Activated CD8-positive, alpha-beta T cell treated with anti-CD3 and anti-CD28 coated beads for 36 hours (primary cell): ENCODE results near the gene APBB1. TPM values are rescaled to one million over a fixed set of nuclear protein-coding genes. Genes with fewer than 3 reads are reported as not detected.

ENCODE experiments used
- ATAC-seq: fragments of 200-7000 bp; cut with Tn5 transposase; one replicate; pipeline ENCODE4 v1.10.0; 2021; ENCODE audit warnings: mild to moderate bottlenecking, moderate library complexity
- CTCF ChIA-PET: fragments of 350-600 bp; sonication (Branson Sonifier 250); formaldehyde crosslinking; loops from one replicate; lab custom pipeline; 2021; ENCODE audit warnings: antibody characterized with exemption; lab: Charles Lee
- POLR2A ChIA-PET: fragments of 350-600 bp; sonication (Branson Sonifier 250); formaldehyde crosslinking; loops from one replicate; lab custom pipeline; 2021; ENCODE audit warnings: antibody characterized with exemption; lab: Charles Lee
- DNase-seq: peaks from one replicate; pipeline ENCODE4 v3.0.0-alpha.2; 2020
- H3K27ac Mint-ChIP-seq: one replicate; pipeline ENCODE4 v1.8.0; 2021; ENCODE audit warnings: mild to moderate bottlenecking, mixed read lengths
- H3K27me3 Mint-ChIP-seq: one replicate; pipeline ENCODE4 v1.8.0; 2021; ENCODE audit warnings: mixed read lengths
- H3K36me3 Mint-ChIP-seq: one replicate; pipeline ENCODE4 v1.8.0; 2021; ENCODE audit warnings: low read depth, mixed read lengths
- H3K4me1 Mint-ChIP-seq: one replicate; pipeline ENCODE4 v1.8.0; 2021; ENCODE audit warnings: low read depth, mixed read lengths
- H3K4me3 Mint-ChIP-seq: one replicate; pipeline ENCODE4 v1.8.0; 2021; ENCODE audit warnings: mild to moderate bottlenecking, moderate library complexity, mixed read lengths
- H3K9me3 Mint-ChIP-seq: one replicate; pipeline ENCODE4 v1.8.0; 2021; ENCODE audit warnings: mixed read lengths
- intact Hi-C: fragments of 100-400 bp; cut with micrococcal nuclease; formaldehyde crosslinking; loops from one replicate; pipeline ENCODE4 v1.10.0; 2022
- total RNA-seq, 2 experiments: library from RNA; stranded (reverse); gene quantifications; one replicate each; pipeline ENCODE4 v1.2.3, GENCODE V29; 2021
- TF ChIP-seq, protein P1 (sequence below): fragments of 200-600 bp; IDR thresholded peaks from one replicate; pipeline ENCODE4 v1.8.0; 2022; ENCODE audit warnings: antibody characterized with exemption, mild to moderate bottlenecking

The APBB1 gene
- total RNA-seq, 2 experiments from 2014 or later = 28.1 to 31.1 TPM

DNA sequence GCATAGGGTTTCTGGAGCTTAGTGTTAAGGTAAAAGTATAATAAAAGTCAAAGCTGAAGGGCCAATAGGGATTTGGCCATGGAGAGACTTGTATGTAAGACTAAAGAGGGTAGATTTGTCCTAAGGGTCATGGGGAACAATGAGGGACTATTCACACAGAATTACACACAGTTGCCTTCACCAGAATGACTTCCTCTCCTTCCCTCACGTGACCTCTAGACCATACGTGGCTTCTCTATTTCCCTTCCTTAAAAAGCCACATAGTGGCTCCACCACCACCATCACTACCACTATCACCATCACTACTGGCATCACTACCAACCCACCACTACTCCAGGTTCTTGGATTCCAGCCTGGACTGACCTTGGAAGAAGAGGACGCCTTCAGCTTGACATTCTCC lies 19.1 kb upstream of the APBB1 start:
- intact Hi-C loops = no loop called here
- POLR2A ChIA-PET = interaction anchor here (0.8 kb wide), 1 partner anchor 28 kb away, joined by 3 read pairs; no protein-coding TSS in a partner anchor
- H3K27ac Mint-ChIP-seq = no peak overlapping the region

DNA sequence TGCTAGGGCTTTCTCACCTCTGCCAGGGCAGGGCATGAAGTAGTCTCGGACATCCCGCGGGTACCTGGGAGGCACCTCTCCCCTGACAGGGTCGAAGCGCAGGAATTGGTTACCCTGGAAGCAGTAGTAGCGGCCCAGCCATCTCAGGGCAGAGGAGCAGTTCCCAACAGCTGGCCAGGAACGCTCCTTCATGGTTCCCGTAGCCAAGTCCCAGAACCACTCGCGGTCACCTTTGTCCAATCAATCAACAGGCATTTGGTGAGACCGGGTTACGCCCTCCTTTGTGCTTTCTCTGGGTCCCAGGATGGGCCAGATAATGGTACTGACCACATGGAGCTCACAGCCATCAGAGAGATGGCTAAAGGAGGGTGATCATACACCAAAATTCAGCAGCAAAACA lies 18.5 kb upstream of the APBB1 start:
- Mint-ChIP-seq H3K4me3 (no peak overlapping the region), H3K9me3 (no peaks in the 10 kb centered on the region), H3K27me3 (no peaks in the 10 kb centered on the region), H3K27ac (no peak overlapping the region), H3K36me3 (no peaks in the 10 kb centered on the region), H3K4me1 (peaks cover 3% of the 10 kb centered on the region)
- DNase-seq = no peak
- ChIA-PET CTCF (interaction anchor here (1.8 to 14.5 kb wide), 4 partner anchors 12 to 68 kb away, joined by 7 to 652 read pairs (median 11); no protein-coding TSS in a partner anchor), POLR2A (interaction anchor here (0.8 to 1.0 kb wide), 2 partner anchors 19 to 27 kb away, joined by 3 read pairs; partner anchors contain the start of gene APBB1)
- no peak for ATAC-seq
- TF ChIP-seq, protein P1, sequence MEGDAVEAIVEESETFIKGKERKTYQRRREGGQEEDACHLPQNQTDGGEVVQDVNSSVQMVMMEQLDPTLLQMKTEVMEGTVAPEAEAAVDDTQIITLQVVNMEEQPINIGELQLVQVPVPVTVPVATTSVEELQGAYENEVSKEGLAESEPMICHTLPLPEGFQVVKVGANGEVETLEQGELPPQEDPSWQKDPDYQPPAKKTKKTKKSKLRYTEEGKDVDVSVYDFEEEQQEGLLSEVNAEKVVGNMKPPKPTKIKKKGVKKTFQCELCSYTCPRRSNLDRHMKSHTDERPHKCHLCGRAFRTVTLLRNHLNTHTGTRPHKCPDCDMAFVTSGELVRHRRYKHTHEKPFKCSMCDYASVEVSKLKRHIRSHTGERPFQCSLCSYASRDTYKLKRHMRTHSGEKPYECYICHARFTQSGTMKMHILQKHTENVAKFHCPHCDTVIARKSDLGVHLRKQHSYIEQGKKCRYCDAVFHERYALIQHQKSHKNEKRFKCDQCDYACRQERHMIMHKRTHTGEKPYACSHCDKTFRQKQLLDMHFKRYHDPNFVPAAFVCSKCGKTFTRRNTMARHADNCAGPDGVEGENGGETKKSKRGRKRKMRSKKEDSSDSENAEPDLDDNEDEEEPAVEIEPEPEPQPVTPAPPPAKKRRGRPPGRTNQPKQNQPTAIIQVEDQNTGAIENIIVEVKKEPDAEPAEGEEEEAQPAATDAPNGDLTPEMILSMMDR = no peak
- intact Hi-C loops = no loop called here

More for the DNA sequence above, 19.1 kb upstream of the APBB1 start:
- Mint-ChIP-seq H3K9me3 (no peaks in the 10 kb centered on the region), H3K4me1 (peaks cover 3% of the 10 kb centered on the region), H3K27me3 (no peaks in the 10 kb centered on the region), H3K4me3 (no peak overlapping the region), H3K36me3 (no peaks in the 10 kb centered on the region)
- ATAC-seq = peak; percentile 28
- CTCF ChIA-PET = interaction anchor here (1.4 to 14.5 kb wide), 7 partner anchors 8 to 68 kb away, joined by 3 to 652 read pairs (median 10); no protein-coding TSS in a partner anchor
- TF ChIP-seq, protein P1 = no peak
- no peak for DNase-seq

DNA sequence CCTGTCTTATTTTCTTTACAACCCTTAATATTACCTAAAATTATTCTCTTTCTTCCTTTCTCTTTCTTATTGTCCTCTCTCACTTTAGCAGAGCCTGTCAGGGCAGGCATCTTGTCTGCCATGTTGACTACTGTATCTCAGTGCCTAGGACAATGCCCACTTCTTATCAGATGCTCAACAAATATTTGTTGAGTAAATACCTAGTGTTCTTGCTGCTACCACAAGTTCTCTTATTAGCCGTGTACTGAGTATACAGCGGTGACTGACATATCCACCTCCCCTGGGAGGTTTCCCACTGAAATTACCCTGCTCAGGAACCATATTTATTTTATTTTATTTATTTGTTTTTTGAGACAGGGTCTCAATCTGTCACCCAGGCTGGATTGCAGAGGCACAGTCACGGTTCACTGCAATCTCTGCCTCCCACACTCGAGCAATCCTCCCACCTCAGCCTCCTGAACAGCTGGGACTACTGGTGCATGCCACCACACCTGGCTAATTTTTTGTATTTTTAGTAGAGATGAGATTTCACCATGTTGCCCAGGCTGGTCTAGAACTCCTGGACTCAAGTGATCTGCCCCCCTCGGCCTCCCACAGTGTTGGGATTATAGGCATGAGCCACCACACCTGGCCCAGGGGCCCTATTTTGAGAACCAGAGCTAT lies 15.2 kb upstream of the APBB1 start:
- intact Hi-C loops = no loop called here
- Mint-ChIP-seq H3K9me3 (no peaks in the 10 kb centered on the region), H3K27me3 (no peaks in the 10 kb centered on the region), H3K36me3 (no peaks in the 10 kb centered on the region), H3K4me3 (no peak overlapping the region), H3K27ac (no peak overlapping the region), H3K4me1 (peaks cover 3% of the 10 kb centered on the region)
- no peak for ATAC-seq
- ChIA-PET POLR2A (interaction anchor here (0.7 kb wide), 1 partner anchor 79 kb away, joined by 3 read pairs; no protein-coding TSS in a partner anchor), CTCF (interaction anchor here (1.5 to 3.9 kb wide), 3 partner anchors 9 to 80 kb away, joined by 3 to 15 read pairs (median 9); no protein-coding TSS in a partner anchor)
- TF ChIP-seq, protein P1 = no peak
- DNase-seq = no peak

DNA sequence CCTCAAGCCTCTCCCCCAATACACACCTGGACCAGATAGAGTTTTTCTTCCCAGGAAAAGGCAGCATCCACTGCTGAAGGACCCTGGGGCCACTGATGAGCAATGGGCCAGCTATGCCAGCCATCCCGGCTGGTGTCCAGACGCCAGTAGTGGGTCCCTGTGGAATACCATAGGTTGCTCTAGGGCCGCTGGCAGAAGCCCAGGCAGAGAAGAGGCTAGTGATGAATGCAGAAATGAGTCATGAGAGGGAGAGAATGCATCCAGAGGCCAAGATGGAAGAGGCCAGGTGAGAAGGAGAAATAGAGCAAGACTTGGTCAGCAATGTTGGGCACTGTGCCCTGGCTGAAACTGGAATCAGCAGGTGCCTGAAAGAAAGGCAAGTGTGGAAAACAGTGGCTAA lies 13.0 kb upstream of the APBB1 start:
- Mint-ChIP-seq H3K27me3 (no peaks in the 10 kb centered on the region), H3K36me3 (no peaks in the 10 kb centered on the region), H3K27ac (no peak overlapping the region), H3K4me3 (no peak overlapping the region), H3K9me3 (no peaks in the 10 kb centered on the region), H3K4me1 (peaks cover 3% of the 10 kb centered on the region)
- ChIA-PET POLR2A (no interaction called here), CTCF (interaction anchor here (1.9 to 3.9 kb wide), 5 partner anchors 12 to 69 kb away, joined by 11 to 47 read pairs (median 15); no protein-coding TSS in a partner anchor)
- TF ChIP-seq, protein P1 = no peak
- intact Hi-C loops = no loop called here
- no peak for ATAC-seq
- DNase-seq = no peak

DNA sequence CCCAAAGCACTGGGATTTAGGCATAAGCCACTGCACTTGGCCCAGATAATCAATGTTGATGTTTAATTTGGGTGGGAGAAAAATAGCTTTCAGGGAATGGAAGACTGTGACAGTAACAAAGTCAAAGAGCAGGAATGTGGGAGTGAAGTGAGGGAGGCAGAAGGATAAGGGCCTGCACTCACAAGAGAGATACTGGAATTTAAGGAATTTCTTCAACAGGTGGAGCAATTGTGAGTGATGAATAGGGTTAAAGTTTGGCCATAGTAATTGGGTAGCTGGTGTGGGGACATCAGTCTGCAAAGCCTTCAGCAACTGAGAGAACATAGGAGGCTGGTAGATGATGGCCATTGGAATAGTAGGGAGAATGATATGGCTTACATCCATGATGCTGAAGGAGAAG lies 8.6 kb upstream of the APBB1 start:
- H3K27me3 Mint-ChIP-seq = peaks cover 2% of the 10 kb centered on the region
- H3K4me3 Mint-ChIP-seq = no peak overlapping the region
- TF ChIP-seq, protein P1 = no peak
- intact Hi-C loops = no loop called here
- no peaks in the 10 kb centered on the region for H3K36me3 Mint-ChIP-seq
- no peak overlapping the region for H3K27ac Mint-ChIP-seq
- POLR2A ChIA-PET = interaction anchor here (0.6 to 0.8 kb wide), 2 partner anchors 14 to 36 kb away, joined by 3 to 4 read pairs; no protein-coding TSS in a partner anchor
- H3K9me3 Mint-ChIP-seq = no peaks in the 10 kb centered on the region
- CTCF ChIA-PET = interaction anchor here (0.8 to 3.5 kb wide), 10 partner anchors 9 to 74 kb away, joined by 3 to 18 read pairs (median 4); partner anchors contain the start of gene APBB1
- no peak for ATAC-seq
- H3K4me1 Mint-ChIP-seq = no peaks in the 10 kb centered on the region
- no peak for DNase-seq
